Endothelial cell of umbilical vein (primary cell): Measurements from ENCODE around the gene NPTX1. TPM values are rescaled to one million over a fixed set of nuclear protein-coding genes. Genes with fewer than 3 reads are reported as not detected.

Experiments used
- BruUV-seq: library from RNA; stranded (reverse); fragments of 400-500 nt; replicated peaks from 2 replicates; lab custom pipeline; 2021; lab: Mats Ljungman, UMichigan
- CTCF ChIA-PET: fragments of 300-600, 350-600 bp; sonication (Branson Sonifier 250); formaldehyde crosslinking; loops from one replicate; lab custom pipeline; 2021; ENCODE audit warnings: antibody characterized with exemption, inconsistent platforms; lab: Charles Lee
- POLR2A ChIA-PET: fragments of 300-600, 350-600 bp; sonication (Branson Sonifier 250); formaldehyde crosslinking; loops from one replicate; lab custom pipeline; 2021; ENCODE audit warnings: antibody characterized with exemption, inconsistent platforms; lab: Charles Lee
- DNase-seq: peaks from one replicate; pipeline ENCODE4 v3.0.0-alpha.2; 2011; ENCODE audit warnings: low read depth, low spot score
- FAIRE-seq: peaks from 2 replicates; lab custom pipeline; 2011; peaks lifted over from hg19 to GRCh38; lab: Jason Lieb, UNC
- H2AFZ ChIP-seq: 2 replicates; pipeline ENCODE4 v1.6.0; 2012; ENCODE audit warnings: low read depth, low read length, control low read depth, inconsistent platforms
- H3K27ac ChIP-seq: 2 replicates; pipeline ENCODE4 v1.5.1; 2011; ENCODE audit warnings: low read depth, mild to moderate bottlenecking, control low read depth, low read length, moderate library complexity; ENCODE audit not compliant: insufficient read depth
- H3K27me3 ChIP-seq, 2 experiments: 2 replicates each; pipeline versions ENCODE4 v1.6.0 to v1.6.1; 2011; ENCODE audit warnings: low read length in 2 of 2, mixed read lengths in 1 of 2; ENCODE audit not compliant: control insufficient read depth in 2 of 2, insufficient read depth in 2 of 2
- H3K36me3 ChIP-seq, 2 experiments: 2 replicates in 1 of 2; 3 replicates in 1 of 2; pipeline ENCODE4 v1.5.1; 2011; ENCODE audit warnings: low read length in 2 of 2, mild to moderate bottlenecking in 1 of 2, moderate library complexity in 1 of 2; ENCODE audit not compliant: control insufficient read depth in 2 of 2, insufficient read depth in 2 of 2; ENCODE audit errors: extremely low read depth in 1 of 2
- H3K4me1 ChIP-seq: 3 replicates; pipeline ENCODE4 v1.5.1; 2011; ENCODE audit warnings: mild to moderate bottlenecking, low read length; ENCODE audit not compliant: control insufficient read depth, insufficient read depth; ENCODE audit errors: extremely low read depth
- H3K4me2 ChIP-seq: 2 replicates; pipeline ENCODE4 v1.6.1; 2011; ENCODE audit warnings: low read length, control low read depth, mixed read lengths; ENCODE audit not compliant: insufficient read depth
- H3K4me3 ChIP-seq, 3 experiments: fragments of 200-600 bp in 1 of 3; sonication (generic), shearing (Covaris generic) in 1 of 3; replicated peaks in 1 of 3; 2 replicates each; pipeline ENCODE4 v1.5.1; 2011 to 2016; ENCODE audit warnings: control low read depth in 3 of 3, low read length in 3 of 3, mild to moderate bottlenecking in 2 of 3, inconsistent platforms in 1 of 3, low read depth in 1 of 3, moderate library complexity in 1 of 3; ENCODE audit not compliant: insufficient read depth in 1 of 3
- H3K79me2 ChIP-seq: 2 replicates; pipeline ENCODE4 v1.6.0; 2012; ENCODE audit warnings: low read length, inconsistent platforms; ENCODE audit not compliant: control insufficient read depth, insufficient read depth
- H3K9ac ChIP-seq: replicated peaks from 2 replicates; pipeline ENCODE3; 2011; ENCODE audit warnings: low read length, control low read depth; ENCODE audit not compliant: insufficient read depth; ENCODE audit errors: extremely low read depth
- H3K9me1 ChIP-seq: replicated peaks from 3 replicates; pipeline ENCODE4 v1.6.0; 2011; ENCODE audit warnings: mild to moderate bottlenecking, low read length; ENCODE audit not compliant: control insufficient read depth, insufficient read depth; ENCODE audit errors: extremely low read depth
- H3K9me3 ChIP-seq: replicated peaks from 2 replicates; pipeline ENCODE4 v1.5.1; 2012; ENCODE audit warnings: low read length, inconsistent platforms; ENCODE audit not compliant: control insufficient read depth, insufficient read depth
- H4K20me1 ChIP-seq: replicated peaks from 2 replicates; pipeline ENCODE3; 2011; ENCODE audit warnings: mild to moderate bottlenecking, low read length; ENCODE audit not compliant: control insufficient read depth, insufficient read depth; ENCODE audit errors: extremely low read depth
- EZH2 ChIP-seq: IDR thresholded peaks from 2 replicates; pipeline ENCODE4 v1.6.1; 2012; ENCODE audit warnings: borderline replicate concordance, low read depth, mild to moderate bottlenecking, moderate library complexity, low read length, inconsistent platforms; ENCODE audit not compliant: severe bottlenecking
- FOS ChIP-seq: IDR thresholded peaks from 2 replicates; pipeline ENCODE4 v1.6.1; 2011; ENCODE audit warnings: mild to moderate bottlenecking, low read length, moderate library complexity, borderline replicate concordance; ENCODE audit not compliant: insufficient read depth
- GATA2 ChIP-seq: IDR thresholded peaks from 2 replicates; pipeline ENCODE4 v1.7.0; 2011; ENCODE audit warnings: low read depth, mild to moderate bottlenecking, moderate library complexity, mixed read lengths, low read length; ENCODE audit not compliant: insufficient read length, insufficient read depth
- JUN ChIP-seq: IDR thresholded peaks from 2 replicates; pipeline ENCODE4 v1.6.1; 2011; ENCODE audit warnings: borderline replicate concordance, low read depth; ENCODE audit not compliant: insufficient read length, insufficient read depth
- MAX ChIP-seq: IDR thresholded peaks from 2 replicates; pipeline ENCODE4 v1.6.1; 2011; ENCODE audit not compliant: insufficient read depth, insufficient read length
- MYC ChIP-seq: IDR thresholded peaks from one replicate; pipeline ENCODE4 v1.6.1; 2011; ENCODE audit warnings: mild to moderate bottlenecking, low read depth, low read length
- POLR2A ChIP-seq: IDR thresholded peaks from 2 replicates; pipeline ENCODE4 v1.6.1; 2012; ENCODE audit warnings: low read depth, mild to moderate bottlenecking, control low read depth, low read length
- POLR2AphosphoS5 ChIP-seq: IDR thresholded peaks from 2 replicates; pipeline ENCODE4 v1.6.1; 2012; ENCODE audit warnings: low read depth, mild to moderate bottlenecking, control low read depth, low read length, moderate library complexity; ENCODE audit not compliant: insufficient read depth
- dilution Hi-C: fragments of 300-500 bp; cut with MboI; formaldehyde crosslinking; loops from one replicate; pipeline ENCODE4 v1.15.0; 2019; ENCODE audit warnings: low sequenced_read_pairs; ENCODE audit not compliant: extremely low pct_ligation_motif_present
- intact Hi-C: fragments of 100-400 bp; cut with micrococcal nuclease; formaldehyde crosslinking; loops from one replicate; pipeline ENCODE4 v1.10.0; 2022
- polyA plus RNA-seq, 4 experiments: library from polyadenylated mRNA; depleted of rRNA in 3 of 4; stranded (reverse) in 3 of 4; unstranded in 1 of 4; fragments of >200 nt; gene quantifications; 2 replicates each; pipeline versions ENCODE4 v1.2.1 to v1.2.3, GENCODE V29; 2011 to 2012; ENCODE audit warnings: missing spikeins in 1 of 4
- total RNA-seq: library from RNA; stranded (reverse); gene quantifications from 2 replicates; pipeline ENCODE4 v1.2.3, GENCODE V29; 2021
- TF ChIP-seq, protein P1 (sequence below), 2 donors: IDR thresholded peaks; 1 replicate in 1 of 2; 2 replicates in 1 of 2; pipeline ENCODE4 v1.5.1; 2011; ENCODE audit warnings: low read length in 2 of 2, mild to moderate bottlenecking in 2 of 2, moderate library complexity in 2 of 2, control low read depth in 1 of 2, inconsistent platforms in 1 of 2, low read depth in 1 of 2; ENCODE audit not compliant: insufficient read depth in 1 of 2; ENCODE audit errors: extremely low read depth in 1 of 2

NPTX1 gene
- total and polyA plus RNA-seq, 2 donors (not counting 3 experiments of a cell fraction or from before 2014, with no cell fraction given) = 0.03 TPM; not detected in 1

- Histone ChIP-seq H3K4me1 (no peaks in the 10 kb centered on the region), H3K27ac (no peak overlapping the region), H3K36me3 (no peaks in the 10 kb centered on the region), H3K9me1 (no peaks in the 10 kb centered on the region), H3K9me3 (no peaks in the 10 kb centered on the region), H2AFZ (no peak overlapping the region), H3K79me2 (no peaks in the 10 kb centered on the region), H3K4me2 (no peak overlapping the region), H3K4me3 (no peak overlapping the region), H3K27me3 (peaks cover 34 to 40% of the 10 kb centered on the region in 2 experiments), H4K20me1 (no peaks in the 10 kb centered on the region), H3K9ac (no peak overlapping the region)
- intact Hi-C loops = no loop called here
- BruUV-seq = no TSS peak
- ChIA-PET CTCF (interaction anchor here (2.0 kb wide), 1 partner anchor 43 kb away, joined by 6 read pairs; no protein-coding TSS in a partner anchor), POLR2A (no interaction called here)
- DNase-seq (no peak), FAIRE-seq (no peak)
- no peak for TF ChIP-seq FOS
- TF ChIP-seq MAX = no peak
- no peak for TF ChIP-seq EZH2
- no peak for TF ChIP-seq MYC
- TF ChIP-seq GATA2 = no peak
- TF ChIP-seq POLR2AphosphoS5 = no peak
- TF ChIP-seq JUN = no peak
- no peak for TF ChIP-seq POLR2A
- TF ChIP-seq, protein P1, sequence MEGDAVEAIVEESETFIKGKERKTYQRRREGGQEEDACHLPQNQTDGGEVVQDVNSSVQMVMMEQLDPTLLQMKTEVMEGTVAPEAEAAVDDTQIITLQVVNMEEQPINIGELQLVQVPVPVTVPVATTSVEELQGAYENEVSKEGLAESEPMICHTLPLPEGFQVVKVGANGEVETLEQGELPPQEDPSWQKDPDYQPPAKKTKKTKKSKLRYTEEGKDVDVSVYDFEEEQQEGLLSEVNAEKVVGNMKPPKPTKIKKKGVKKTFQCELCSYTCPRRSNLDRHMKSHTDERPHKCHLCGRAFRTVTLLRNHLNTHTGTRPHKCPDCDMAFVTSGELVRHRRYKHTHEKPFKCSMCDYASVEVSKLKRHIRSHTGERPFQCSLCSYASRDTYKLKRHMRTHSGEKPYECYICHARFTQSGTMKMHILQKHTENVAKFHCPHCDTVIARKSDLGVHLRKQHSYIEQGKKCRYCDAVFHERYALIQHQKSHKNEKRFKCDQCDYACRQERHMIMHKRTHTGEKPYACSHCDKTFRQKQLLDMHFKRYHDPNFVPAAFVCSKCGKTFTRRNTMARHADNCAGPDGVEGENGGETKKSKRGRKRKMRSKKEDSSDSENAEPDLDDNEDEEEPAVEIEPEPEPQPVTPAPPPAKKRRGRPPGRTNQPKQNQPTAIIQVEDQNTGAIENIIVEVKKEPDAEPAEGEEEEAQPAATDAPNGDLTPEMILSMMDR (IDR thresholded peaks at IDR 0.05; ENCODE audit: extremely low read depth in 1 of 2, insufficient read depth in 1 of 2, low read depth in 1 of 2, low read length in 2 of 2) = no peak
- dilution Hi-C loops = no loop called here
Measured at GRCh38 chr17:80469667-80470066, 6.7 kb downstream of the NPTX1 start.
